IMR-90 (cell line): ENCODE measurements around the gene AOPEP. TPM values are rescaled to one million over a fixed set of nuclear protein-coding genes. Genes with fewer than 3 reads are reported as not detected.

Experiments used
- ATAC-seq: fragments of 200-7000 bp; cut with Tn5 transposase; 2 replicates; pipeline ENCODE4 v1.9.1; 2020; ENCODE audit warnings: low read depth, mild to moderate bottlenecking, moderate library complexity
- BruUV-seq: library from RNA; stranded (reverse); fragments of 400-500 nt; replicated peaks from 2 replicates; lab custom pipeline; 2021; lab: Mats Ljungman, UMichigan
- CTCF ChIA-PET: fragments of 300-600 bp; formaldehyde crosslinking; extraction: SDS; loops from one replicate; lab custom pipeline; 2021; ENCODE audit warnings: antibody characterized with exemption; lab: Yijun Ruan, JAX
- POLR2A ChIA-PET: fragments of 300-600 bp; sonication (Branson Sonifier 250); formaldehyde crosslinking; loops from one replicate; lab custom pipeline; 2022; ENCODE audit warnings: antibody characterized with exemption; ENCODE audit not compliant: unreplicated experiment; lab: Charles Lee
- DNase-seq: peaks from one replicate; pipeline ENCODE4 v3.0.0; 2013
- H2AFZ ChIP-seq: replicated peaks from 2 replicates; pipeline ENCODE3; 2013; ENCODE audit warnings: low read length, mild to moderate bottlenecking; ENCODE audit not compliant: poor library complexity
- H2AK5ac ChIP-seq: 2 replicates; pipeline ENCODE4 v1.6.1; 2013; ENCODE audit warnings: low read depth, low read length, inconsistent platforms
- H2AK9ac ChIP-seq: replicated peaks from 2 replicates; pipeline ENCODE3; 2013; ENCODE audit warnings: mild to moderate bottlenecking, low read depth, low read length, moderate library complexity; ENCODE audit not compliant: poor library complexity
- H2BK120ac ChIP-seq: 2 replicates; pipeline ENCODE4 v1.6.1; 2013; ENCODE audit warnings: low read depth, low read length, inconsistent platforms
- H2BK15ac ChIP-seq: 3 replicates; pipeline ENCODE4 v1.6.1; 2013; ENCODE audit warnings: low read depth, low read length, inconsistent platforms
- H2BK20ac ChIP-seq: 2 replicates; pipeline ENCODE4 v1.6.1; 2013; ENCODE audit warnings: low read depth, mild to moderate bottlenecking, inconsistent platforms, low read length, moderate library complexity
- H2BK5ac ChIP-seq: 2 replicates; pipeline ENCODE4 v1.6.1; 2013; ENCODE audit warnings: mild to moderate bottlenecking, low read depth, low read length, inconsistent platforms; ENCODE audit not compliant: poor library complexity, severe bottlenecking
- H3K14ac ChIP-seq: replicated peaks from 2 replicates; pipeline ENCODE4 v1.6.1; 2013; ENCODE audit warnings: low read depth, low read length, inconsistent platforms
- H3K18ac ChIP-seq: 2 replicates; pipeline ENCODE4 v1.6.1; 2013; ENCODE audit warnings: low read depth, low read length, control low read depth
- H3K23ac ChIP-seq: 2 replicates; pipeline ENCODE4 v1.6.1; 2013; ENCODE audit warnings: low read depth, low read length, inconsistent platforms
- H3K27ac ChIP-seq: 2 replicates; pipeline ENCODE4 v1.5.1; 2013; ENCODE audit warnings: mild to moderate bottlenecking, control low read depth, low read length; ENCODE audit not compliant: insufficient read depth
- H3K27me3 ChIP-seq: 2 replicates; pipeline ENCODE4 v1.6.1; 2013; ENCODE audit warnings: low read length; ENCODE audit not compliant: control insufficient read depth, insufficient read depth
- H3K36me3 ChIP-seq: 2 replicates; pipeline ENCODE4 v1.6.1; 2013; ENCODE audit warnings: low read length, mixed read lengths; ENCODE audit not compliant: control insufficient read depth, insufficient read depth
- H3K4ac ChIP-seq: 2 replicates; pipeline ENCODE4 v1.6.1; 2013; ENCODE audit warnings: low read depth, low read length, inconsistent platforms
- H3K4me1 ChIP-seq: 2 replicates; pipeline ENCODE4 v1.6.1; 2013; ENCODE audit warnings: low read length, mixed read lengths; ENCODE audit not compliant: control insufficient read depth, insufficient read depth
- H3K4me2 ChIP-seq: 2 replicates; pipeline ENCODE4 v1.6.1; 2013; ENCODE audit warnings: low read depth, mild to moderate bottlenecking, control low read depth, low read length, moderate library complexity
- H3K4me3 ChIP-seq: 2 replicates; pipeline ENCODE4 v1.5.1; 2013; ENCODE audit warnings: low read depth, mild to moderate bottlenecking, control low read depth, low read length, moderate library complexity; ENCODE audit not compliant: insufficient read depth
- H3K56ac ChIP-seq: 2 replicates; pipeline ENCODE4 v1.6.1; 2013; ENCODE audit warnings: low read length, inconsistent platforms; ENCODE audit not compliant: insufficient read depth; ENCODE audit errors: extremely low read depth
- H3K79me1 ChIP-seq, 2 experiments: 2 replicates each; pipeline ENCODE4 v1.6.1; 2013; ENCODE audit warnings: low read length in 2 of 2, inconsistent platforms in 1 of 2, low read depth in 1 of 2
- H3K9ac ChIP-seq: 2 replicates; pipeline ENCODE4 v1.6.1; 2013; ENCODE audit warnings: low read depth, low read length, control low read depth
- H3K9me1 ChIP-seq: 2 replicates; pipeline ENCODE4 v1.6.1; 2013; ENCODE audit warnings: low read length, inconsistent platforms; ENCODE audit not compliant: insufficient read depth
- H3K9me3 ChIP-seq: 2 replicates; pipeline ENCODE4 v1.6.1; 2013; ENCODE audit warnings: low read length; ENCODE audit not compliant: control insufficient read depth, insufficient read depth
- H4K20me1 ChIP-seq: 2 replicates; pipeline ENCODE4 v1.6.1; 2013; ENCODE audit warnings: low read length, inconsistent platforms; ENCODE audit not compliant: insufficient read depth
- H4K5ac ChIP-seq: 2 replicates; pipeline ENCODE4 v1.6.1; 2013; ENCODE audit warnings: mild to moderate bottlenecking, low read depth, low read length, control low read depth
- H4K8ac ChIP-seq, 2 experiments: 2 replicates each; pipeline ENCODE4 v1.6.1; 2013; ENCODE audit warnings: low read depth in 2 of 2, low read length in 2 of 2, control low read depth in 1 of 2, inconsistent platforms in 1 of 2
- H4K91ac ChIP-seq: 2 replicates; pipeline ENCODE4 v1.6.1; 2013; ENCODE audit warnings: low read depth, low read length, inconsistent platforms; ENCODE audit not compliant: insufficient read depth
- BHLHE40 ChIP-seq: fragments of 150-350 bp; IDR thresholded peaks from 2 replicates; pipeline ENCODE4 v1.6.1; 2016; ENCODE audit warnings: mild to moderate bottlenecking, low read depth, low read length
- CEBPB ChIP-seq: IDR thresholded peaks from 2 replicates; pipeline ENCODE4 v1.6.1; 2012; ENCODE audit warnings: low read depth, low read length, improper control_type of control experiment
- CHD1 ChIP-seq: IDR thresholded peaks from 2 replicates; pipeline ENCODE4 v1.6.1; 2012; ENCODE audit warnings: low read depth, low read length, improper control_type of control experiment
- CTCF ChIP-seq: conservative IDR thresholded peaks from 2 replicates; pipeline ENCODE4 v1.5.1; 2012; ENCODE audit warnings: mild to moderate bottlenecking, low read depth, low read length, improper control_type of control experiment
- ELK1 ChIP-seq: fragments of 150-350 bp; IDR thresholded peaks from 2 replicates; pipeline ENCODE4 v1.6.1; 2016; ENCODE audit warnings: low read depth, mild to moderate bottlenecking, low read length, moderate library complexity, borderline replicate concordance
- FOS ChIP-seq: fragments of 150-350 bp; IDR thresholded peaks from 2 replicates; pipeline ENCODE4 v1.6.1; 2016; ENCODE audit warnings: low read depth, low read length
- MAFK ChIP-seq: IDR thresholded peaks from 2 replicates; pipeline ENCODE4 v1.6.1; 2012; ENCODE audit warnings: low read depth, low read length, improper control_type of control experiment
- MXI1 ChIP-seq: IDR thresholded peaks from 2 replicates; pipeline ENCODE4 v1.6.1; 2012; ENCODE audit warnings: low read depth, mild to moderate bottlenecking, low read length, moderate library complexity, borderline replicate concordance
- NFE2L2 ChIP-seq: fragments of 150-350 bp; IDR thresholded peaks from 2 replicates; pipeline ENCODE4 v1.6.1; 2016; ENCODE audit warnings: low read depth, mild to moderate bottlenecking, low read length
- POLR2A ChIP-seq: IDR thresholded peaks from 2 replicates; pipeline ENCODE4 v1.6.1; 2012; ENCODE audit warnings: mild to moderate bottlenecking, low read depth, low read length
- RAD21 ChIP-seq: IDR thresholded peaks from 2 replicates; pipeline ENCODE4 v1.6.1; 2012; ENCODE audit warnings: low read length, improper control_type of control experiment
- RCOR1 ChIP-seq: IDR thresholded peaks from 2 replicates; pipeline ENCODE4 v1.6.1; 2012; ENCODE audit warnings: mild to moderate bottlenecking, low read length, improper control_type of control experiment; ENCODE audit not compliant: insufficient replicate concordance
- RFX5 ChIP-seq: IDR thresholded peaks from 2 replicates; pipeline ENCODE4 v1.8.0; 2012; ENCODE audit warnings: low read depth, mild to moderate bottlenecking, low read length, moderate library complexity
- SMC3 ChIP-seq: fragments of 150-350 bp; IDR thresholded peaks from 2 replicates; pipeline ENCODE4 v1.6.1; 2016; ENCODE audit warnings: low read depth, mild to moderate bottlenecking, antibody characterized with exemption, low read length, moderate library complexity
- USF2 ChIP-seq: fragments of 150-350 bp; IDR thresholded peaks from 2 replicates; pipeline ENCODE4 v1.6.1; 2017; ENCODE audit warnings: mild to moderate bottlenecking, antibody characterized with exemption, low read length, low read depth
- dilution Hi-C: fragments of 300-500 bp; cut with HindIII; formaldehyde crosslinking; loops from one replicate; pipeline ENCODE4 v1.14.3; 2018; ENCODE audit warnings: low sequenced_read_pairs; ENCODE audit not compliant: unreplicated experiment
- in situ Hi-C: fragments of 300-500 bp; cut with MboI; formaldehyde crosslinking; loops from 3 replicates; pipeline ENCODE4 v1.14.3; 2019; ENCODE audit warnings: low sequenced_read_pairs, inconsistent platforms, mixed read lengths
- intact Hi-C: fragments of 100-400 bp; cut with micrococcal nuclease; formaldehyde crosslinking; loops from 2 replicates; pipeline ENCODE4 v1.10.0; 2022
- polyA plus RNA-seq, 3 experiments: library from polyadenylated mRNA; depleted of rRNA; stranded (reverse); fragments of >200 nt; gene quantifications; 2 replicates each; pipeline ENCODE4 v1.2.3, GENCODE V29; 2012; ENCODE audit warnings: low replicate concordance in 1 of 3
- total RNA-seq: library from RNA; depleted of rRNA; stranded (reverse); fragments of >200 nt; gene quantifications from 2 replicates; pipeline ENCODE4 v1.2.3, GENCODE V29; 2012

The AOPEP gene
- total and polyA plus RNA-seq, 2 of the 4 experiments (the other 2 are of a cell fraction), result 34.9 to 38.7 TPM

- no peak overlapping the region for H3K4ac ChIP-seq
- no peak overlapping the region for H3K4me3 ChIP-seq
- H3K56ac ChIP-seq, result no peak overlapping the region
- no peak overlapping the region for H2BK120ac ChIP-seq
- DNase-seq (no peak), ATAC-seq (no peak)
- intact Hi-C loops (no loop called here), in situ Hi-C loops (no loop called here), dilution Hi-C loops (no loop called here)
- no peak overlapping the region for H3K27ac ChIP-seq
- BruUV-seq, result no TSS peak
- no peak overlapping the region for H4K91ac ChIP-seq
- no peaks in the 10 kb centered on the region; the same call in 1 of the 2 replicates for H3K4me1 ChIP-seq
- H4K5ac ChIP-seq, result no peak overlapping the region
- 0 out of 4 replicates have a peak, but pooled peaks cover 4% of the 10 kb centered on the region in 2 experiments for H3K79me1 ChIP-seq
- no peaks in the 10 kb centered on the region; the same call in 1 of the 2 replicates for H3K9me3 ChIP-seq
- ChIA-PET CTCF (no interaction called here), POLR2A (no interaction called here)
- no peak overlapping the region for H3K18ac ChIP-seq
- H2BK20ac ChIP-seq, result no peak overlapping the region
- TF ChIP-seq CTCF, result no peak
- no peak for TF ChIP-seq FOS
- TF ChIP-seq CHD1, result no peak
- TF ChIP-seq RCOR1, result no peak
- TF ChIP-seq SMC3, result no peak
- no peak for TF ChIP-seq CEBPB
- TF ChIP-seq BHLHE40, result no peak
- TF ChIP-seq ELK1, result no peak
- TF ChIP-seq MXI1, result no peak
- no peak for TF ChIP-seq RFX5
- no peak for TF ChIP-seq POLR2A
- no peak for TF ChIP-seq USF2
- no peak for TF ChIP-seq RAD21
- no peak for TF ChIP-seq NFE2L2
- TF ChIP-seq MAFK, result no peak
- H2AK9ac ChIP-seq, result no peak overlapping the region
- no peak overlapping the region for H2BK5ac ChIP-seq
- no peak overlapping the region for H3K23ac ChIP-seq
- no peak overlapping the region for H3K14ac ChIP-seq
- no peaks in the 10 kb centered on the region for H3K36me3 ChIP-seq
- H3K4me2 ChIP-seq, result no peak overlapping the region
- H2BK15ac ChIP-seq, result no peak overlapping the region
- H2AK5ac ChIP-seq, result no peak overlapping the region
- no peak overlapping the region for H3K9ac ChIP-seq
- no peak overlapping the region for H4K8ac ChIP-seq
- no peaks in the 10 kb centered on the region for H4K20me1 ChIP-seq
- H3K9me1 ChIP-seq, result 0 out of 2 replicates have a peak, but pooled peaks cover 4% of the 10 kb centered on the region
- H3K27me3 ChIP-seq, result no peaks in the 10 kb centered on the region
- no peak overlapping the region for H2AFZ ChIP-seq
Observed at GRCh38 chr9:94840738-94841137, 114.2 kb downstream of the AOPEP start.
